H1 (cell line): ENCODE measurements around the gene KCNC3.

ENCODE experiments used
- GABPA ChIP-seq: IDR thresholded peaks from 2 replicates; pipeline ENCODE4 v1.6.1; 2011; ENCODE audit warnings: mild to moderate bottlenecking, low read length, moderate library complexity, borderline replicate concordance; ENCODE audit not compliant: insufficient read depth
- PHF8 ChIP-seq: fragments of 200-600 bp; sonication (generic); conservative IDR thresholded peaks from 2 replicates; pipeline ENCODE4 v1.7.1; 2012; ENCODE audit warnings: low read depth, mild to moderate bottlenecking, inconsistent platforms, low read length, moderate library complexity
- RBBP5 ChIP-seq: IDR thresholded peaks from 2 replicates; pipeline ENCODE4 v1.7.1; 2012; ENCODE audit warnings: low read depth, mild to moderate bottlenecking, inconsistent platforms, low read length, moderate library complexity, borderline replicate concordance
- TF ChIP-seq, protein P1 (sequence below), 3 experiments: IDR thresholded peaks; 1 replicate in 2 of 3; 2 replicates in 1 of 3; pipeline versions ENCODE4 v1.5.1 to v1.6.1; 2011; ENCODE audit warnings: low read length in 3 of 3, mild to moderate bottlenecking in 3 of 3, inconsistent platforms in 2 of 3, low read depth in 1 of 3, moderate library complexity in 1 of 3; ENCODE audit not compliant: insufficient read depth in 1 of 3; ENCODE audit errors: control extremely low read depth in 1 of 3
- TF ChIP-seq, protein P2 (sequence below): IDR thresholded peaks from 2 replicates; pipeline ENCODE4 v1.6.1; 2011; ENCODE audit warnings: low read length, improper control_type of control experiment

- TF ChIP-seq, protein P1, sequence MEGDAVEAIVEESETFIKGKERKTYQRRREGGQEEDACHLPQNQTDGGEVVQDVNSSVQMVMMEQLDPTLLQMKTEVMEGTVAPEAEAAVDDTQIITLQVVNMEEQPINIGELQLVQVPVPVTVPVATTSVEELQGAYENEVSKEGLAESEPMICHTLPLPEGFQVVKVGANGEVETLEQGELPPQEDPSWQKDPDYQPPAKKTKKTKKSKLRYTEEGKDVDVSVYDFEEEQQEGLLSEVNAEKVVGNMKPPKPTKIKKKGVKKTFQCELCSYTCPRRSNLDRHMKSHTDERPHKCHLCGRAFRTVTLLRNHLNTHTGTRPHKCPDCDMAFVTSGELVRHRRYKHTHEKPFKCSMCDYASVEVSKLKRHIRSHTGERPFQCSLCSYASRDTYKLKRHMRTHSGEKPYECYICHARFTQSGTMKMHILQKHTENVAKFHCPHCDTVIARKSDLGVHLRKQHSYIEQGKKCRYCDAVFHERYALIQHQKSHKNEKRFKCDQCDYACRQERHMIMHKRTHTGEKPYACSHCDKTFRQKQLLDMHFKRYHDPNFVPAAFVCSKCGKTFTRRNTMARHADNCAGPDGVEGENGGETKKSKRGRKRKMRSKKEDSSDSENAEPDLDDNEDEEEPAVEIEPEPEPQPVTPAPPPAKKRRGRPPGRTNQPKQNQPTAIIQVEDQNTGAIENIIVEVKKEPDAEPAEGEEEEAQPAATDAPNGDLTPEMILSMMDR (IDR thresholded peaks at IDR 0.05; ENCODE audit: control extremely low read depth in 1 of 3, insufficient read depth in 1 of 3, low read depth in 1 of 3, low read length in 3 of 3) = no peak
- TF ChIP-seq RBBP5 (no peak), GABPA (no peak), PHF8 (no peak)
- TF ChIP-seq, protein P2, sequence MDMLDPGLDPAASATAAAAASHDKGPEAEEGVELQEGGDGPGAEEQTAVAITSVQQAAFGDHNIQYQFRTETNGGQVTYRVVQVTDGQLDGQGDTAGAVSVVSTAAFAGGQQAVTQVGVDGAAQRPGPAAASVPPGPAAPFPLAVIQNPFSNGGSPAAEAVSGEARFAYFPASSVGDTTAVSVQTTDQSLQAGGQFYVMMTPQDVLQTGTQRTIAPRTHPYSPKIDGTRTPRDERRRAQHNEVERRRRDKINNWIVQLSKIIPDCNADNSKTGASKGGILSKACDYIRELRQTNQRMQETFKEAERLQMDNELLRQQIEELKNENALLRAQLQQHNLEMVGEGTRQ = no peak
Measured at GRCh38 chr19:50358483-50359327, 29.5 kb upstream of the KCNC3 start.
